Tibial artery (tissue), 4 donors: ENCODE data around the gene ANKRD39.

Experiments
- DNase-seq, 2 donors: peaks; one replicate each; pipeline ENCODE4 v3.0.0-alpha.2; 2019
- H3K27ac ChIP-seq, 2 donors: fragments of 200-600 bp; sonication (generic) in 1 of 2; 1 replicate in 1 of 2; 2 replicates in 1 of 2; pipeline ENCODE4 v1.5.1; 2018 to 2019; ENCODE audit warnings: mild to moderate bottlenecking in 1 of 2
- H3K27me3 ChIP-seq, 2 donors: fragments of 200-600 bp; sonication (generic) in 1 of 2; one replicate each; pipeline versions ENCODE4 v1.5.1 to v1.6.0; 2016 to 2019
- H3K36me3 ChIP-seq, 3 donors: fragments of 200-600 bp; sonication (generic) in 2 of 3; one replicate each; pipeline ENCODE4 v1.5.1; 2016 to 2019; ENCODE audit warnings: mild to moderate bottlenecking in 2 of 3
- H3K4me1 ChIP-seq, 4 donors: fragments of 200-600 bp; sonication (generic) in 2 of 4; 1 replicate in 3 of 4; 2 replicates in 1 of 4; pipeline ENCODE4 v1.5.1; 2016 to 2019
- H3K4me3 ChIP-seq, 2 donors: fragments of 200-600 bp; sonication (generic) in 1 of 2; 1 replicate in 1 of 2; 2 replicates in 1 of 2; pipeline ENCODE4 v1.5.1; 2018 to 2019; ENCODE audit warnings: mild to moderate bottlenecking in 2 of 2
- H3K9me3 ChIP-seq, 3 donors: fragments of 200-600 bp; sonication (generic) in 1 of 3; one replicate each; pipeline ENCODE4 v1.5.1; 2016 to 2019
- intact Hi-C: fragments of 100-400 bp; cut with DNase I; formaldehyde crosslinking; loops from one replicate; pipeline ENCODE4 v1.15.0; 2023; ENCODE audit warnings: low total_unique reads
- TF ChIP-seq, protein P1 (sequence below), 2 experiments: fragments of 200-600 bp in 1 of 2; fragments of 450-650 bp in 1 of 2; IDR thresholded peaks; one replicate each; pipeline ENCODE4 v1.5.1; 2017 to 2019; ENCODE audit warnings: antibody characterized with exemption in 2 of 2, mild to moderate bottlenecking in 1 of 2, moderate library complexity in 1 of 2

Gene ANKRD39

DNA sequence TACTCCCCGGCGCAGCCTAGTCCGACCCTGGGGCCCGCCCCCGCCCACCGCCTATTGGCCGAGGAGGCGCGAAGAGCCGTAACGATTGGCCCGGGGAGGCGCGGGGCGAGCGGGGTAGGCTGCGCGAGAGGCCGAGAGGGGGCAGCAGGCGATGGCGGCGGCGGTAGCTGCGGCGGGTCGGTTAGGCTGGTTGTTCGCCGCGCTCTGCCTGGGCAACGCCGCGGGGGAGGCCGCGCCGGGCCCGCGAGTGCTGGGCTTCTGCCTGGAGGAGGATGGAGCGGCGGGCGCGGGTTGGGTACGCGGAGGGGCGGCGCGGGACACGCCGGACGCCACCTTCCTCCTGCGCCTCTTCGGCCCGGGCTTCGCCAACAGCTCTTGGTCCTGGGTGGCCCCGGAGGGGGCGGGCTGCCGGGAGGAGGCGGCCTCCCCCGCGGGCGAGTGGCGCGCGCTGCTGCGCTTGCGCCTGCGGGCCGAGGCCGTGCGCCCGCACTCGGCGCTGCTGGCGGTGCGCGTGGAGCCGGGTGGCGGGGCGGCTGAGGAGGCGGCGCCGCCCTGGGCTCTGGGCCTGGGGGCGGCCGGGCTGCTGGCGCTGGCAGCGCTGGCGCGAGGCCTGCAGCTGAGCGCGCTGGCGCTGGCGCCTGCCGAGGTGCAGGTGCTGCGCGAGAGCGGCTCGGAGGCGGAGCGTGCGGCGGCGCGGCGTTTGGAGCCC is 41.5 kb downstream of the ANKRD39 start, which contains the start of gene CNNM3:
CNNM3 (plus strand) TSS at position 142 of the 709 bp plus-strand sequence; CDS start at position 152, 10 bp downstream.
- Histone ChIP-seq H3K4me1 (peaks cover 0 to 58% (median 40%) of the 10 kb centered on the region in 4 donors), H3K27ac (peak within 1 kb of the TSS; percentile 77 to 95), H3K36me3 (peaks cover 0 to 16% (median under 1%) of the 10 kb centered on the region in 3 donors), H3K27me3 (no peaks in the 10 kb centered on the region), H3K9me3 (no peaks in the 10 kb centered on the region), H3K4me3 (peak within 1 kb of the TSS; percentile 58 to 85)
- DNase-seq = peak; percentile 96 to 98
- intact Hi-C loops = loop anchor here (5.0 kb wide), 1 partner anchor 41 kb away; the partner anchor contains the start of gene ANKRD39
- TF ChIP-seq, protein P1, sequence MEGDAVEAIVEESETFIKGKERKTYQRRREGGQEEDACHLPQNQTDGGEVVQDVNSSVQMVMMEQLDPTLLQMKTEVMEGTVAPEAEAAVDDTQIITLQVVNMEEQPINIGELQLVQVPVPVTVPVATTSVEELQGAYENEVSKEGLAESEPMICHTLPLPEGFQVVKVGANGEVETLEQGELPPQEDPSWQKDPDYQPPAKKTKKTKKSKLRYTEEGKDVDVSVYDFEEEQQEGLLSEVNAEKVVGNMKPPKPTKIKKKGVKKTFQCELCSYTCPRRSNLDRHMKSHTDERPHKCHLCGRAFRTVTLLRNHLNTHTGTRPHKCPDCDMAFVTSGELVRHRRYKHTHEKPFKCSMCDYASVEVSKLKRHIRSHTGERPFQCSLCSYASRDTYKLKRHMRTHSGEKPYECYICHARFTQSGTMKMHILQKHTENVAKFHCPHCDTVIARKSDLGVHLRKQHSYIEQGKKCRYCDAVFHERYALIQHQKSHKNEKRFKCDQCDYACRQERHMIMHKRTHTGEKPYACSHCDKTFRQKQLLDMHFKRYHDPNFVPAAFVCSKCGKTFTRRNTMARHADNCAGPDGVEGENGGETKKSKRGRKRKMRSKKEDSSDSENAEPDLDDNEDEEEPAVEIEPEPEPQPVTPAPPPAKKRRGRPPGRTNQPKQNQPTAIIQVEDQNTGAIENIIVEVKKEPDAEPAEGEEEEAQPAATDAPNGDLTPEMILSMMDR (IDR thresholded peaks at IDR 0.05) = peak; percentile 66 to 67

DNA sequence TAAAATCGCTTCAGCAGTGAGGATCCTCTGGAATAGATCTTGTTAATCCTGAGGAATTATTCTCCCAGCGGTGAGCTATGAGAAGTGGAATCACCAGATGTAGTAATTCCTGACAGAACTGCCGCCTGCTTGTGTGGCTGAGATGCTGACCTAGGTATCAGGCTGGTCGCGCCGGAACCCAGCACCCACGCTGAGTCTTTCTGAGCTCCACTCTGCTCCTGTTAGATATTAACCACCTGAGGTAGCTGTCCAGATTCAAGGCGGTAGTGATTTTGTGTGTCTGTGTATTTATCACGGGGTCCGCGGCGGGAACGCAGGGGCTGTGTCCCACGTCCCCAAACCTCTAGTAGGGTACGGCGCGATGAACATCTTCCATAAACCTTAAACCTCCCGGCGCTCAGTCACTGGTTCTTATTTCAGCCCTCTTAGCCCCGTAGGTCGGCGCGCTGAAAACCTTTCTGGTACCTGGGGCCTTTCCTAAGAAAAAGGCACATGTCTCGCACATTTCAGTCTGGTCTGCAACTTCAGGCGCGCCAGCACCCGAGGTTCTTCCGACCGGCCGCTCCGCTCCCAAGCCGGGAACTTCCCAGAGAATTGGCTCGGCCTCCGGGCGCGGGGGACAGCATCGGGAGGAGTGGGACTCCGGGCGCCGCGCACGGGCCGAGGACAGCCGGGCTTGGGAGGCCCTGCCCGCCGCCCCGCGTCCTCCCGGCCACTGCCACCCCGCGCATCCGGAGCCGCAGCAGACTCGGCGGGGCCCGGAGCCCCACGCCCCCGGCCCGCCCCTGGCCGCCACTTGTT is 42.3 kb downstream of the ANKRD39 start:
- H3K4me1 ChIP-seq = peaks cover 0 to 50% (median 37%) of the 10 kb centered on the region in 4 donors
- H3K27me3 ChIP-seq = no peaks in the 10 kb centered on the region
- TF ChIP-seq, protein P1 (IDR thresholded peaks at IDR 0.05) = no peak
- intact Hi-C loops = loop anchor here (5.0 kb wide), 1 partner anchor 42 kb away; the partner anchor contains the start of gene ANKRD39
- no peaks in the 10 kb centered on the region for H3K9me3 ChIP-seq
- DNase-seq = peak in 1 of 2 donors; percentile 42
- H3K27ac ChIP-seq = peak overlapping the region; percentile 77 to 95
- peaks cover 0 to 16% (median 8%) of the 10 kb centered on the region in 3 donors for H3K36me3 ChIP-seq
- H3K4me3 ChIP-seq = peak overlapping the region; percentile 58 to 85

DNA sequence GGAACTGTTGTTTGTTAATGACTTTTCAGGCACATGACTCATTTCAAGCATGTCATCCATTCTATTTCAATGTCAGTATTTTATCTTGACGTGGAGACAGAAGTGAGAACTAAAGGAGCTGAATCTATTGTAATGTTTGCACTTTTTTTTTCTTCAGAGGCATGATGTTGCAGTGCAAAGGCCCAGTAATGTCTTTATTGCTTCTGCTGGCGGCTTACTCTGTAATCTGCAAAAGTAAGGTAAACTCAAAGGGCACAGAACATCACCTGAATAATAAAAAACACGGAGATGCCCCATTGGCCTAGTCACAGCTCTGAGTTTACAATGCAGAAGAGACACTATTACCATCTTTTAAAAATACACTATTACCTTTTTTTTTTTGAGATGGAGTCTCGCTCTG is 44.2 kb downstream of the ANKRD39 start:
- Histone ChIP-seq H3K27me3 (no peaks in the 10 kb centered on the region), H3K36me3 (peaks cover 0 to 27% (median 14%) of the 10 kb centered on the region in 3 donors), H3K27ac (no peak overlapping the region), H3K4me1 (peaks cover 0 to 32% (median 24%) of the 10 kb centered on the region in 4 donors), H3K9me3 (no peaks in the 10 kb centered on the region), H3K4me3 (no peak overlapping the region)
- no peak for DNase-seq
- intact Hi-C loops = no loop called here
- TF ChIP-seq, protein P1 (IDR thresholded peaks at IDR 0.05) = no peak

DNA sequence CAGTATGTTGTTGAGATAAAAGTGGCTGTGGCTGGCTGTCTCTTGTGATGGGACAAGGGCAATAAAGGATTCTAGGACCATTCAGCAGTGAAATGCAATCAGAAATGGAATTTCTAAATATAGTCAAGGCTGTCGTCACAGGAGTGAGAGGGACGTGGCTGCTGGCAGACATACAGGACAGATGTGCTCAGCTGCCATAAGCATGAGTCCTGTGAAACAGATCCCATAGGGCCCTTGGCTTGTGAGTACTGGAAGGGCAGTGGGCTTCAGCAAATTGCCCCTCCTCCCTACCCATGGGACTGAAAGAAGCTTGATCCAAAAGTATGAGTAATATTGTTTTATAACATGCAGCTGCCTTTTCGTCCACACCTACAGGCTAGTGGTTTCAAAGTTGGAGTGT is 45.9 kb downstream of the ANKRD39 start:
- Histone ChIP-seq H3K4me3 (no peak overlapping the region), H3K27ac (peak overlapping the region in 1 of 2 donors; percentile 9), H3K9me3 (no peaks in the 10 kb centered on the region), H3K36me3 (peaks cover 0 to 38% (median 16%) of the 10 kb centered on the region in 3 donors), H3K4me1 (peaks cover 0 to 14% (median 7%) of the 10 kb centered on the region in 4 donors), H3K27me3 (no peaks in the 10 kb centered on the region)
- TF ChIP-seq, protein P1 (IDR thresholded peaks at IDR 0.05) = no peak
- intact Hi-C loops = no loop called here
- DNase-seq = no peak

DNA sequence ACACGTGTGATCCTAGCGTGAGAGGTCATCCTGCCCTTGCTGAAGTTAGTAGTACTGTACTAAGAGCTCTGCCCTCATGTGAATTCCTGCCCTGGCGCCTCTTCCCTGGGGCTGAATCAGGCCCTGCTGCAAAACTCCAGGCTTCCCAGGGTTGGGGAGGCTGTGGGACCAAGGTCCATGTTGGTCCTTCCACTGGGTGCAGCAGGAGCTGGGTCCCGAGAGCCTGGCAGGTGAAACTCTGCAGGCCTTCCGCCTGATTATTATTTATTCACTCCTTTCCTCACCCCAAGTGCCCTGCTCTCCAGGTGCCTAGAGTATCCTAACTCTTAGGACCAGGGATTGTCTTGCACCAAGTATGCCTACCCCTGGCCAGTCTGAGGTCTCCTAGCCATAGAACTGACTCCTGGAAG is 47.0 kb downstream of the ANKRD39 start:
- H3K4me3 ChIP-seq = no peak overlapping the region
- H3K36me3 ChIP-seq = peaks cover 0 to 38% (median 16%) of the 10 kb centered on the region in 3 donors
- intact Hi-C loops = no loop called here
- TF ChIP-seq, protein P1 (IDR thresholded peaks at IDR 0.05) = no peak
- H3K27me3 ChIP-seq = no peaks in the 10 kb centered on the region
- H3K27ac ChIP-seq = no peak overlapping the region
- no peaks in the 10 kb centered on the region for H3K9me3 ChIP-seq
- no peak for DNase-seq
- peaks cover 0 to 14% (median 7%) of the 10 kb centered on the region in 4 donors for H3K4me1 ChIP-seq
